GM23338 (cell line): ENCODE data around the gene LGALS1. TPM values are rescaled to one million over a fixed set of nuclear protein-coding genes. Genes with fewer than 3 reads are reported as not detected.

Experiments
- ATAC-seq: fragments of 200-7000 bp; cut with Tn5 transposase; 3 replicates; pipeline ENCODE4 v1.9.1; 2020
- DNase-seq: peaks from one replicate; pipeline ENCODE4 v3.0.0-alpha.2; 2015; ENCODE audit warnings: low spot score
- H2AFZ ChIP-seq: fragments of 200-600 bp; sonication (generic); 2 replicates; pipeline ENCODE4 v1.8.0; 2016; ENCODE audit warnings: antibody characterized with exemption, mild to moderate bottlenecking, moderate library complexity
- H3F3A ChIP-seq: fragments of 200-600 bp; sonication (generic); replicated peaks from 2 replicates; pipeline ENCODE4 v1.8.0; 2017; ENCODE audit warnings: antibody characterized with exemption, mixed run types, low read depth
- H3K27ac ChIP-seq: fragments of 200-600 bp; sonication (generic); 2 replicates; pipeline ENCODE4 v1.6.1; 2016; ENCODE audit warnings: low read depth
- H3K27me3 ChIP-seq: fragments of 200-600 bp; sonication (generic); 2 replicates; pipeline ENCODE4 v1.8.0; 2016; ENCODE audit warnings: mild to moderate bottlenecking, mixed run types, moderate library complexity; ENCODE audit not compliant: insufficient read depth
- H3K36me3 ChIP-seq: fragments of 200-600 bp; sonication (generic); 2 replicates; pipeline ENCODE4 v1.8.0; 2016; ENCODE audit warnings: mild to moderate bottlenecking; ENCODE audit not compliant: insufficient read depth
- H3K4me1 ChIP-seq: fragments of 200-600 bp; sonication (generic); 2 replicates; pipeline ENCODE4 v1.8.0; 2016; ENCODE audit warnings: mild to moderate bottlenecking, moderate library complexity; ENCODE audit not compliant: insufficient read depth
- H3K4me2 ChIP-seq: fragments of 200-600 bp; sonication (generic); 2 replicates; pipeline ENCODE4 v1.7.1; 2017; ENCODE audit warnings: mixed run types
- H3K4me3 ChIP-seq: fragments of 200-600 bp; sonication (generic); 2 replicates; pipeline ENCODE4 v1.6.1; 2016; ENCODE audit warnings: mixed run types
- H3K79me2 ChIP-seq: fragments of 200-600 bp; sonication (generic); replicated peaks from 2 replicates; pipeline ENCODE4 v1.8.0; 2017; ENCODE audit warnings: mild to moderate bottlenecking; ENCODE audit not compliant: insufficient read depth
- H3K9me2 ChIP-seq: fragments of 200-600 bp; sonication (generic); 2 replicates; pipeline ENCODE4 v1.8.0; 2017; ENCODE audit not compliant: insufficient read depth
- H4K20me1 ChIP-seq: fragments of 200-600 bp; sonication (generic); replicated peaks from 2 replicates; pipeline ENCODE4 v1.8.0; 2017; ENCODE audit warnings: mild to moderate bottlenecking; ENCODE audit not compliant: insufficient read depth
- H3K27ac Mint-ChIP-seq: 2 replicates; pipeline ENCODE4 v1.8.0; 2020; ENCODE audit warnings: inconsistent platforms, mild to moderate bottlenecking, moderate library complexity, mixed read lengths
- H3K27me3 Mint-ChIP-seq: 3 replicates; pipeline ENCODE4 v1.8.0; 2022; ENCODE audit warnings: low read depth, mild to moderate bottlenecking, moderate library complexity, mixed read lengths, inconsistent platforms; ENCODE audit not compliant: insufficient read depth, poor library complexity
- H3K36me3 Mint-ChIP-seq: 3 replicates; pipeline ENCODE4 v1.8.0; 2021; ENCODE audit warnings: low read depth, mild to moderate bottlenecking, inconsistent platforms, moderate library complexity, mixed read lengths
- H3K4me1 Mint-ChIP-seq: 3 replicates; pipeline ENCODE4 v1.8.0; 2020; ENCODE audit warnings: mild to moderate bottlenecking, inconsistent platforms, mixed read lengths
- H3K4me3 Mint-ChIP-seq: 3 replicates; pipeline ENCODE4 v1.8.0; 2021; ENCODE audit warnings: moderate library complexity, mild to moderate bottlenecking, inconsistent platforms, mixed read lengths
- H3K9me3 Mint-ChIP-seq: 3 replicates; pipeline ENCODE4 v1.8.0; 2020; ENCODE audit warnings: moderate library complexity, mild to moderate bottlenecking, inconsistent platforms, mixed read lengths
- CREB1 ChIP-seq: fragments of 250-450 bp; sonication (Bioruptor Pico); IDR thresholded peaks from 2 replicates; pipeline ENCODE4 v1.5.0; 2020; ENCODE audit warnings: low read depth, mild to moderate bottlenecking, moderate library complexity
- EZH2 ChIP-seq: fragments of 200-600 bp; sonication (generic); IDR thresholded peaks from one replicate; pipeline ENCODE4 v1.8.0; 2017; ENCODE audit warnings: antibody characterized with exemption, mild to moderate bottlenecking, low read depth; ENCODE audit not compliant: unreplicated experiment
- EZH2phosphoT487 ChIP-seq: fragments of 200-600 bp; sonication (generic); IDR thresholded peaks from one replicate; pipeline ENCODE4 v1.8.1; 2018; ENCODE audit warnings: antibody characterized with exemption; ENCODE audit not compliant: unreplicated experiment
- JUNB ChIP-seq: IDR thresholded peaks from one replicate; pipeline ENCODE4 v1.6.1; 2016; ENCODE audit warnings: antibody characterized with exemption; ENCODE audit not compliant: unreplicated experiment
- NANOG ChIP-seq: IDR thresholded peaks from 2 replicates; pipeline ENCODE4 v1.6.1; 2016; ENCODE audit warnings: antibody characterized with exemption, borderline replicate concordance
- POLR2AphosphoS5 ChIP-seq: IDR thresholded peaks from 2 replicates; pipeline ENCODE4 v1.6.1; 2016; ENCODE audit warnings: antibody characterized with exemption, low read depth
- STAT1 ChIP-seq: IDR thresholded peaks from one replicate; pipeline ENCODE4 v1.6.1; 2016; ENCODE audit warnings: antibody characterized with exemption; ENCODE audit not compliant: unreplicated experiment
- ZNF114 ChIP-seq: fragments of 250-450 bp; sonication (Bioruptor Pico); IDR thresholded peaks from 2 replicates; pipeline ENCODE4 v1.5.0; 2020; ENCODE audit warnings: mild to moderate bottlenecking, moderate library complexity
- ZNF331 ChIP-seq: fragments of 250-450 bp; sonication (Bioruptor Pico); IDR thresholded peaks from 2 replicates; pipeline ENCODE4 v1.5.0; 2020; ENCODE audit warnings: low read depth, mild to moderate bottlenecking, moderate library complexity
- polyA plus RNA-seq: library from polyadenylated mRNA; unstranded; fragments of >200 nt; fragmentation: Nextera tagmentation; extraction: Ambion mirVana; gene quantifications from 2 replicates; pipeline ENCODE4 v1.2.1, GENCODE V29; 2016
- total RNA-seq: library from RNA; depleted of rRNA; stranded (reverse); fragments of >200 nt; shearing (Covaris generic); gene quantifications from 2 replicates; pipeline ENCODE4 v1.2.3, GENCODE V29; 2014
- TF ChIP-seq, protein P1 (sequence below), 2 experiments: fragments of 200-600 bp in 1 of 2; sonication (generic) in 1 of 2; conservative IDR thresholded peaks; 2 replicates each; pipeline versions ENCODE4 v1.5.1 to v1.6.1; 2016 to 2017; ENCODE audit warnings: antibody characterized with exemption in 2 of 2, low read depth in 2 of 2, mild to moderate bottlenecking in 2 of 2, moderate library complexity in 1 of 2
- TF ChIP-seq, protein P2 (sequence below): fragments of 250-450 bp; sonication (Bioruptor Pico); IDR thresholded peaks from 2 replicates; pipeline ENCODE4 v1.5.0; 2020; ENCODE audit warnings: mild to moderate bottlenecking, moderate library complexity
- TF ChIP-seq, protein P3 (sequence below): IDR thresholded peaks from one replicate; pipeline ENCODE4 v1.6.1; 2018; ENCODE audit warnings: antibody characterized with exemption; ENCODE audit not compliant: unreplicated experiment
- TF ChIP-seq, protein P4 (sequence below): IDR thresholded peaks from 2 replicates; pipeline ENCODE4 v1.6.1; 2016; ENCODE audit warnings: antibody characterized with exemption

The LGALS1 gene
- total and polyA plus RNA-seq, 2 experiments from 2014 or later = 31.2 to 62.5 TPM

DNA sequence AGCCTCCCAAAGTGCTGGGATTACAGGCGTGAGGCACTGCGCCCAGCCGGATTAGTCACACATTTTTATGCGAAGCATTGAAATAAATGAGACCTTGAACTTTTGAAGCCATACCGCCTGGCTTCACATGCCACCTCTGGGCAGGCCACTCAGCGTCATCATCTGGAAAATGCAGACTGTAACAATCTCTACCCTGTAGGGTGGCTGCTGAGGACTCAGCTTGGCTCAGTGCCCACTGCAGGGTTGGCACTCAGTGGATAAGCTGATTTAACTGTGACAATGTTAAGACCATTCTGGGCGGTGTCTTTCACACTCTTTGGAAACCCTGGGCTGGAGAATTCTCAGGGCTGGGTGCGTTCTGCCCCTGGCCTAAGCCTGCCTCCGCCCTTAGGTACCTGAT is 27.5 kb upstream of the LGALS1 start:
- Mint-ChIP-seq H3K4me3 (no peak overlapping the region), H3K4me1 (peaks cover 2% of the 10 kb centered on the region; the same call in 1 of the 3 replicates), H3K27me3 (peaks cover 14% of the 10 kb centered on the region), H3K36me3 (peaks cover 51% of the 10 kb centered on the region), H3K27ac (no peak overlapping the region), H3K9me3 (no peaks in the 10 kb centered on the region)
- Histone ChIP-seq H3F3A (0 out of 2 replicates have a peak, but pooled peaks cover 4% of the 10 kb centered on the region), H3K4me3 (no peak overlapping the region), H3K36me3 (peaks cover 8% of the 10 kb centered on the region), H4K20me1 (peaks cover 4% of the 10 kb centered on the region; the same call in 1 of the 2 replicates), H2AFZ (no peak overlapping the region), H3K27ac (no peak overlapping the region), H3K9me2 (no peaks in the 10 kb centered on the region), H3K4me2 (no peak overlapping the region), H3K4me1 (no peaks in the 10 kb centered on the region), H3K79me2 (no peaks in the 10 kb centered on the region), H3K27me3 (no peaks in the 10 kb centered on the region)
- TF ChIP-seq, protein P1, sequence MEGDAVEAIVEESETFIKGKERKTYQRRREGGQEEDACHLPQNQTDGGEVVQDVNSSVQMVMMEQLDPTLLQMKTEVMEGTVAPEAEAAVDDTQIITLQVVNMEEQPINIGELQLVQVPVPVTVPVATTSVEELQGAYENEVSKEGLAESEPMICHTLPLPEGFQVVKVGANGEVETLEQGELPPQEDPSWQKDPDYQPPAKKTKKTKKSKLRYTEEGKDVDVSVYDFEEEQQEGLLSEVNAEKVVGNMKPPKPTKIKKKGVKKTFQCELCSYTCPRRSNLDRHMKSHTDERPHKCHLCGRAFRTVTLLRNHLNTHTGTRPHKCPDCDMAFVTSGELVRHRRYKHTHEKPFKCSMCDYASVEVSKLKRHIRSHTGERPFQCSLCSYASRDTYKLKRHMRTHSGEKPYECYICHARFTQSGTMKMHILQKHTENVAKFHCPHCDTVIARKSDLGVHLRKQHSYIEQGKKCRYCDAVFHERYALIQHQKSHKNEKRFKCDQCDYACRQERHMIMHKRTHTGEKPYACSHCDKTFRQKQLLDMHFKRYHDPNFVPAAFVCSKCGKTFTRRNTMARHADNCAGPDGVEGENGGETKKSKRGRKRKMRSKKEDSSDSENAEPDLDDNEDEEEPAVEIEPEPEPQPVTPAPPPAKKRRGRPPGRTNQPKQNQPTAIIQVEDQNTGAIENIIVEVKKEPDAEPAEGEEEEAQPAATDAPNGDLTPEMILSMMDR (conservative IDR thresholded peaks at IDR 0.05; ENCODE audit: low read depth in 2 of 2) = no peak
- TF ChIP-seq POLR2AphosphoS5 (no peak), ZNF331 (CRISPR knock-in tag) (no peak), NANOG (no peak), CREB1 (CRISPR knock-in tag) (no peak), EZH2phosphoT487 (no peak), ZNF114 (no peak), STAT1 (no peak), EZH2 (no peak), JUNB (no peak)
- TF ChIP-seq, protein P2, sequence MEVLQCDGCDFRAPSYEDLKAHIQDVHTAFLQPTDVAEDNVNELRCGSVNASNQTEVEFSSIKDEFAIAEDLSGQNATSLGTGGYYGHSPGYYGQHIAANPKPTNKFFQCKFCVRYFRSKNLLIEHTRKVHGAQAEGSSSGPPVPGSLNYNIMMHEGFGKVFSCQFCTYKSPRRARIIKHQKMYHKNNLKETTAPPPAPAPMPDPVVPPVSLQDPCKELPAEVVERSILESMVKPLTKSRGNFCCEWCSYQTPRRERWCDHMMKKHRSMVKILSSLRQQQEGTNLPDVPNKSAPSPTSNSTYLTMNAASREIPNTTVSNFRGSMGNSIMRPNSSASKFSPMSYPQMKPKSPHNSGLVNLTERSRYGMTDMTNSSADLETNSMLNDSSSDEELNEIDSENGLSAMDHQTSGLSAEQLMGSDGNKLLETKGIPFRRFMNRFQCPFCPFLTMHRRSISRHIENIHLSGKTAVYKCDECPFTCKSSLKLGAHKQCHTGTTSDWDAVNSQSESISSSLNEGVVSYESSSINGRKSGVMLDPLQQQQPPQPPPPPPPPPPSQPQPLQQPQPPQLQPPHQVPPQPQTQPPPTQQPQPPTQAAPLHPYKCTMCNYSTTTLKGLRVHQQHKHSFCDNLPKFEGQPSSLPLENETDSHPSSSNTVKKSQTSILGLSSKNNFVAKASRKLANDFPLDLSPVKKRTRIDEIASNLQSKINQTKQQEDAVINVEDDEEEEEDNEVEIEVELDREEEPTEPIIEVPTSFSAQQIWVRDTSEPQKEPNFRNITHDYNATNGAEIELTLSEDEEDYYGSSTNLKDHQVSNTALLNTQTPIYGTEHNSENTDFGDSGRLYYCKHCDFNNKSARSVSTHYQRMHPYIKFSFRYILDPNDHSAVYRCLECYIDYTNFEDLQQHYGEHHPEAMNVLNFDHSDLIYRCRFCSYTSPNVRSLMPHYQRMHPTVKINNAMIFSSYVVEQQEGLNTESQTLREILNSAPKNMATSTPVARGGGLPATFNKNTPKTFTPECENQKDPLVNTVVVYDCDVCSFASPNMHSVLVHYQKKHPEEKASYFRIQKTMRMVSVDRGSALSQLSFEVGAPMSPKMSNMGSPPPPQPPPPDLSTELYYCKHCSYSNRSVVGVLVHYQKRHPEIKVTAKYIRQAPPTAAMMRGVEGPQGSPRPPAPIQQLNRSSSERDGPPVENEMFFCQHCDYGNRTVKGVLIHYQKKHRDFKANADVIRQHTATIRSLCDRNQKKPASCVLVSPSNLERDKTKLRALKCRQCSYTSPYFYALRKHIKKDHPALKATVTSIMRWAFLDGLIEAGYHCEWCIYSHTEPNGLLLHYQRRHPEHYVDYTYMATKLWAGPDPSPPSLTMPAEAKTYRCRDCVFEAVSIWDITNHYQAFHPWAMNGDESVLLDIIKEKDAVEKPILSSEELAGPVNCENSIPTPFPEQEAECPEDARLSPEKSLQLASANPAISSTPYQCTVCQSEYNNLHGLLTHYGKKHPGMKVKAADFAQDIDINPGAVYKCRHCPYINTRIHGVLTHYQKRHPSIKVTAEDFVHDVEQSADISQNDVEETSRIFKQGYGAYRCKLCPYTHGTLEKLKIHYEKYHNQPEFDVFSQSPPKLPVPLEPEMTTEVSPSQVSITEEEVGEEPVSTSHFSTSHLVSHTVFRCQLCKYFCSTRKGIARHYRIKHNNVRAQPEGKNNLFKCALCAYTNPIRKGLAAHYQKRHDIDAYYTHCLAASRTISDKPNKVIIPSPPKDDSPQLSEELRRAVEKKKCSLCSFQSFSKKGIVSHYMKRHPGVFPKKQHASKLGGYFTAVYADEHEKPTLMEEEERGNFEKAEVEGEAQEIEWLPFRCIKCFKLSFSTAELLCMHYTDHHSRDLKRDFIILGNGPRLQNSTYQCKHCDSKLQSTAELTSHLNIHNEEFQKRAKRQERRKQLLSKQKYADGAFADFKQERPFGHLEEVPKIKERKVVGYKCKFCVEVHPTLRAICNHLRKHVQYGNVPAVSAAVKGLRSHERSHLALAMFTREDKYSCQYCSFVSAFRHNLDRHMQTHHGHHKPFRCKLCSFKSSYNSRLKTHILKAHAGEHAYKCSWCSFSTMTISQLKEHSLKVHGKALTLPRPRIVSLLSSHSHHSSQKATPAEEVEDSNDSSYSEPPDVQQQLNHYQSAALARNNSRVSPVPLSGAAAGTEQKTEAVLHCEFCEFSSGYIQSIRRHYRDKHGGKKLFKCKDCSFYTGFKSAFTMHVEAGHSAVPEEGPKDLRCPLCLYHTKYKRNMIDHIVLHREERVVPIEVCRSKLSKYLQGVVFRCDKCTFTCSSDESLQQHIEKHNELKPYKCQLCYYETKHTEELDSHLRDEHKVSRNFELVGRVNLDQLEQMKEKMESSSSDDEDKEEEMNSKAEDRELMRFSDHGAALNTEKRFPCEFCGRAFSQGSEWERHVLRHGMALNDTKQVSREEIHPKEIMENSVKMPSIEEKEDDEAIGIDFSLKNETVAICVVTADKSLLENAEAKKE (CRISPR knock-in tag) = no peak
- TF ChIP-seq, protein P3, sequence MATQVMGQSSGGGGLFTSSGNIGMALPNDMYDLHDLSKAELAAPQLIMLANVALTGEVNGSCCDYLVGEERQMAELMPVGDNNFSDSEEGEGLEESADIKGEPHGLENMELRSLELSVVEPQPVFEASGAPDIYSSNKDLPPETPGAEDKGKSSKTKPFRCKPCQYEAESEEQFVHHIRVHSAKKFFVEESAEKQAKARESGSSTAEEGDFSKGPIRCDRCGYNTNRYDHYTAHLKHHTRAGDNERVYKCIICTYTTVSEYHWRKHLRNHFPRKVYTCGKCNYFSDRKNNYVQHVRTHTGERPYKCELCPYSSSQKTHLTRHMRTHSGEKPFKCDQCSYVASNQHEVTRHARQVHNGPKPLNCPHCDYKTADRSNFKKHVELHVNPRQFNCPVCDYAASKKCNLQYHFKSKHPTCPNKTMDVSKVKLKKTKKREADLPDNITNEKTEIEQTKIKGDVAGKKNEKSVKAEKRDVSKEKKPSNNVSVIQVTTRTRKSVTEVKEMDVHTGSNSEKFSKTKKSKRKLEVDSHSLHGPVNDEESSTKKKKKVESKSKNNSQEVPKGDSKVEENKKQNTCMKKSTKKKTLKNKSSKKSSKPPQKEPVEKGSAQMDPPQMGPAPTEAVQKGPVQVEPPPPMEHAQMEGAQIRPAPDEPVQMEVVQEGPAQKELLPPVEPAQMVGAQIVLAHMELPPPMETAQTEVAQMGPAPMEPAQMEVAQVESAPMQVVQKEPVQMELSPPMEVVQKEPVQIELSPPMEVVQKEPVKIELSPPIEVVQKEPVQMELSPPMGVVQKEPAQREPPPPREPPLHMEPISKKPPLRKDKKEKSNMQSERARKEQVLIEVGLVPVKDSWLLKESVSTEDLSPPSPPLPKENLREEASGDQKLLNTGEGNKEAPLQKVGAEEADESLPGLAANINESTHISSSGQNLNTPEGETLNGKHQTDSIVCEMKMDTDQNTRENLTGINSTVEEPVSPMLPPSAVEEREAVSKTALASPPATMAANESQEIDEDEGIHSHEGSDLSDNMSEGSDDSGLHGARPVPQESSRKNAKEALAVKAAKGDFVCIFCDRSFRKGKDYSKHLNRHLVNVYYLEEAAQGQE = no peak
- TF ChIP-seq, protein P4, sequence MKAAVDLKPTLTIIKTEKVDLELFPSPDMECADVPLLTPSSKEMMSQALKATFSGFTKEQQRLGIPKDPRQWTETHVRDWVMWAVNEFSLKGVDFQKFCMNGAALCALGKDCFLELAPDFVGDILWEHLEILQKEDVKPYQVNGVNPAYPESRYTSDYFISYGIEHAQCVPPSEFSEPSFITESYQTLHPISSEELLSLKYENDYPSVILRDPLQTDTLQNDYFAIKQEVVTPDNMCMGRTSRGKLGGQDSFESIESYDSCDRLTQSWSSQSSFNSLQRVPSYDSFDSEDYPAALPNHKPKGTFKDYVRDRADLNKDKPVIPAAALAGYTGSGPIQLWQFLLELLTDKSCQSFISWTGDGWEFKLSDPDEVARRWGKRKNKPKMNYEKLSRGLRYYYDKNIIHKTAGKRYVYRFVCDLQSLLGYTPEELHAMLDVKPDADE = no peak
- ATAC-seq (no peak), DNase-seq (no peak)
